Keratinocyte (primary cell): ENCODE measurements around the gene RUNX1. TPM values are rescaled to one million over a fixed set of nuclear protein-coding genes. Genes with fewer than 3 reads are reported as not detected.

Experiments
- DNase-seq: peaks from one replicate; pipeline ENCODE4 v3.0.0-alpha.2; 2011; ENCODE audit warnings: low read depth, missing footprints, low spot score
- FAIRE-seq: peaks from 2 replicates; lab custom pipeline; 2011; peaks lifted over from hg19 to GRCh38; lab: Jason Lieb, UNC
- H2AFZ ChIP-seq: 2 replicates; pipeline ENCODE4 v1.6.0; 2012; ENCODE audit warnings: low read length, control low read depth, inconsistent platforms; ENCODE audit not compliant: control insufficient read depth
- H3K27ac ChIP-seq: 2 replicates; pipeline ENCODE4 v1.5.1; 2011; ENCODE audit warnings: low read length; ENCODE audit not compliant: control insufficient read depth, insufficient read depth
- H3K27me3 ChIP-seq: 3 replicates; pipeline ENCODE4 v1.6.0; 2011; ENCODE audit warnings: low read length; ENCODE audit not compliant: control insufficient read depth, insufficient read depth; ENCODE audit errors: extremely low read depth
- H3K36me3 ChIP-seq, 2 experiments: 2 replicates in 1 of 2; 3 replicates in 1 of 2; pipeline ENCODE4 v1.5.1; 2011; ENCODE audit warnings: low read length in 2 of 2, mild to moderate bottlenecking in 1 of 2; ENCODE audit not compliant: control insufficient read depth in 2 of 2, insufficient read depth in 2 of 2; ENCODE audit errors: extremely low read depth in 1 of 2
- H3K4me1 ChIP-seq: 3 replicates; pipeline ENCODE4 v1.5.1; 2011; ENCODE audit warnings: low read length; ENCODE audit not compliant: control insufficient read depth, insufficient read depth; ENCODE audit errors: extremely low read depth
- H3K4me2 ChIP-seq: 3 replicates; pipeline ENCODE4 v1.6.0; 2011; ENCODE audit warnings: low read depth, low read length; ENCODE audit not compliant: control insufficient read depth, insufficient read depth; ENCODE audit errors: extremely low read depth
- H3K4me3 ChIP-seq, 3 experiments: fragments of 200-600 bp in 1 of 3; sonication (generic) in 1 of 3; 2 replicates in 2 of 3; 3 replicates in 1 of 3; pipeline ENCODE4 v1.5.1; 2011 to 2016; ENCODE audit warnings: low read length in 3 of 3, mild to moderate bottlenecking in 3 of 3, control low read depth in 2 of 3, inconsistent platforms in 1 of 3, low read depth in 1 of 3, mixed read lengths in 1 of 3, mixed run types in 1 of 3, moderate library complexity in 1 of 3; ENCODE audit not compliant: control insufficient read depth in 2 of 3, insufficient read depth in 2 of 3; ENCODE audit errors: extremely low read depth in 1 of 3
- H3K79me2 ChIP-seq: 2 replicates; pipeline ENCODE4 v1.6.0; 2012; ENCODE audit warnings: low read length; ENCODE audit not compliant: control insufficient read depth, insufficient read depth
- H3K9ac ChIP-seq: 3 replicates; pipeline ENCODE4 v1.6.0; 2011; ENCODE audit warnings: low read length; ENCODE audit not compliant: control insufficient read depth, insufficient read depth; ENCODE audit errors: extremely low read depth
- H3K9me1 ChIP-seq: 3 replicates; pipeline ENCODE4 v1.6.0; 2011; ENCODE audit warnings: low read length; ENCODE audit not compliant: control insufficient read depth, insufficient read depth; ENCODE audit errors: extremely low read depth
- H3K9me3 ChIP-seq: 2 replicates; pipeline ENCODE4 v1.5.1; 2012; ENCODE audit warnings: low read depth, low read length; ENCODE audit not compliant: control insufficient read depth
- H4K20me1 ChIP-seq: 3 replicates; pipeline ENCODE4 v1.6.0; 2011; ENCODE audit warnings: low read length; ENCODE audit not compliant: control insufficient read depth, insufficient read depth; ENCODE audit errors: extremely low read depth
- CTCF ChIP-seq, 3 experiments: IDR thresholded peaks in 1 of 3; conservative IDR thresholded peaks in 1 of 3; optimal IDR thresholded peaks in 1 of 3; 2 replicates in 2 of 3; 3 replicates in 1 of 3; pipeline versions ENCODE3 to v1.5.1; 2011; ENCODE audit warnings: low read length in 3 of 3, mild to moderate bottlenecking in 3 of 3, moderate library complexity in 2 of 3, control low read depth in 1 of 3, inconsistent platforms in 1 of 3; ENCODE audit not compliant: insufficient read depth in 2 of 3; ENCODE audit errors: extremely low read depth in 1 of 3
- EZH2 ChIP-seq: IDR thresholded peaks from one replicate; pipeline ENCODE4 v1.6.1; 2012; ENCODE audit warnings: inconsistent platforms, mild to moderate bottlenecking, low read length, moderate library complexity
- dilution Hi-C: fragments of 300-500 bp; cut with MboI; formaldehyde crosslinking; loops from one replicate; pipeline ENCODE4 v1.7.0; 2020; ENCODE audit warnings: low sequenced_read_pairs; ENCODE audit not compliant: extremely low pct_ligation_motif_present
- polyA plus RNA-seq, 5 experiments: library from polyadenylated mRNA; depleted of rRNA in 3 of 5; stranded (reverse) in 3 of 5; stranded (forward) in 1 of 5; unstranded in 1 of 5; fragments of >200 nt; gene quantifications; 1 replicate in 1 of 5; 2 replicates in 3 of 5; 3 replicates in 1 of 5; pipeline versions ENCODE4 v1.2.1 to v1.2.3, GENCODE V29; 2011 to 2012; ENCODE audit warnings: missing spikeins in 2 of 5, low read depth in 1 of 5, low replicate concordance in 1 of 5

Gene RUNX1
- polyA plus RNA-seq, 1 donor (not counting 4 experiments of a cell fraction or from before 2014, with no cell fraction given), result 44.9 TPM

- peaks cover 62% of the 10 kb centered on the region for H4K20me1 ChIP-seq
- H3K36me3 ChIP-seq, result peaks cover 54 to 77% of the 10 kb centered on the region in 2 experiments
- H2AFZ ChIP-seq, result no peak overlapping the region
- H3K79me2 ChIP-seq, result peaks cover 87% of the 10 kb centered on the region
- FAIRE-seq, result no peak
- H3K4me1 ChIP-seq, result peaks cover 19% of the 10 kb centered on the region
- no peaks in the 10 kb centered on the region for H3K27me3 ChIP-seq
- H3K9ac ChIP-seq, result no peak overlapping the region
- no peak overlapping the region for H3K4me3 ChIP-seq
- H3K27ac ChIP-seq, result no peak overlapping the region
- no peak overlapping the region for H3K4me2 ChIP-seq
- TF ChIP-seq EZH2 (no peak), CTCF (optimal IDR thresholded peaks at IDR 0.05 in 1 of 3, IDR thresholded peaks at IDR 0.05 in 1 of 3, conservative IDR thresholded peaks at IDR 0.05 in 1 of 3; ENCODE audit: extremely low read depth in 1 of 3, insufficient read depth in 2 of 3, low read length in 3 of 3) (no peak)
- H3K9me3 ChIP-seq, result no peaks in the 10 kb centered on the region
- DNase-seq, result no peak
- H3K9me1 ChIP-seq, result peaks cover 20% of the 10 kb centered on the region
- dilution Hi-C loops, result no loop called here
These were observed 208.4 kb downstream of the RUNX1 start for GRCh38 chr21:34840693-34841092.

GRCh38 chr21:34838956-34839820, 209.9 kb downstream of the RUNX1 start:
- no peak overlapping the region for H3K9ac ChIP-seq
- H4K20me1 ChIP-seq, result peaks cover 54% of the 10 kb centered on the region
- peaks cover 51 to 71% of the 10 kb centered on the region in 2 experiments for H3K36me3 ChIP-seq
- H3K27ac ChIP-seq, result no peak overlapping the region
- dilution Hi-C loops, result no loop called here
- H3K79me2 ChIP-seq, result peaks cover 88% of the 10 kb centered on the region
- no peak overlapping the region for H3K4me2 ChIP-seq
- no peaks in the 10 kb centered on the region for H3K9me3 ChIP-seq
- H3K27me3 ChIP-seq, result no peaks in the 10 kb centered on the region
- no peak for FAIRE-seq
- TF ChIP-seq EZH2 (no peak), CTCF (optimal IDR thresholded peaks at IDR 0.05 in 1 of 3, IDR thresholded peaks at IDR 0.05 in 1 of 3, conservative IDR thresholded peaks at IDR 0.05 in 1 of 3; ENCODE audit: extremely low read depth in 1 of 3, insufficient read depth in 2 of 3, low read length in 3 of 3) (no peak)
- no peak for DNase-seq
- no peak overlapping the region for H2AFZ ChIP-seq
- peaks cover 10% of the 10 kb centered on the region for H3K9me1 ChIP-seq
- peaks cover 4% of the 10 kb centered on the region for H3K4me1 ChIP-seq
- H3K4me3 ChIP-seq, result no peak overlapping the region
